ENCODE data around the gene CENPT.

- TF ChIP-seq CTCF (IDR thresholded peaks at IDR 0.05): no peak
- TF ChIP-seq EZH2phosphoT487 (IDR thresholded peaks at IDR 0.05): no peak
- TF ChIP-seq EZH2 (IDR thresholded peaks at IDR 0.05): no peak
These were observed 35.6 kb downstream of the CENPT start for GRCh38 chr16:67811899-67812298.

Data from neural progenitor cell (in vitro differentiated cells).